ENCODE measurements around the gene ATP2B2. TPM values are rescaled to one million over a fixed set of nuclear protein-coding genes. Genes with fewer than 3 reads are reported as not detected.

The ATP2B2 gene
- polyA plus RNA-seq, 3 donors: not detected

- no peak overlapping the region for H3K9ac ChIP-seq (ENCODE audit: insufficient read depth, low read length, poor library complexity, severe bottlenecking)
- H4K20me1 ChIP-seq (ENCODE audit: insufficient read depth, low read length): no peaks in the 10 kb centered on the region
- Mint-ChIP-seq H3K27ac (peak overlapping the region in 1 of 7 donors; percentile 10), H3K4me1 (peaks cover 5% of the 10 kb centered on the region), H3K27me3 (ENCODE audit: low read depth in 3 of 3) (peaks cover 24 to 39% (median 32%) of the 10 kb centered on the region in 3 donors), H3K4me3 (no peak overlapping the region), H3K36me3 (no peaks in the 10 kb centered on the region), H3K9me3 (peaks cover 0 to 4% (median 0%) of the 10 kb centered on the region in 7 donors)
- DNase-seq: no peak
- H2AFZ ChIP-seq (ENCODE audit: insufficient read depth, low read depth, low read length, poor library complexity, severe bottlenecking): no peak overlapping the region
- H3K4me2 ChIP-seq (replicated peaks; ENCODE audit: extremely low read depth, low read length, poor library complexity, severe bottlenecking): no peak overlapping the region
- TF ChIP-seq CTCF (IDR thresholded peaks at IDR 0.05): no peak
- no peaks in the 10 kb centered on the region for H3K4me1 ChIP-seq (ENCODE audit: control insufficient read depth in 1 of 2, insufficient read depth in 2 of 2, low read length in 2 of 2)
- no peaks in the 10 kb centered on the region for H3K36me3 ChIP-seq (replicated peaks in 1 of 2; ENCODE audit: control insufficient read depth in 1 of 2, insufficient read depth in 2 of 2, low read length in 2 of 2)
- intact Hi-C loops (cut with micrococcal nuclease): no loop called here
- WGBS (ENCODE audit: insufficient coverage): 98% methylated on average over 8 of the region's 9 CpGs
- no peak overlapping the region for H3K4me3 ChIP-seq (replicated peaks in 1 of 3; ENCODE audit: low read depth in 2 of 3, low read length in 3 of 3)
- H3K79me2 ChIP-seq (ENCODE audit: insufficient read depth, low read length): no peaks in the 10 kb centered on the region
- peaks cover 5 to 30% of the 10 kb centered on the region in 2 donors for H3K27me3 ChIP-seq (ENCODE audit: control insufficient read depth in 2 of 2, insufficient read depth in 2 of 2, low read length in 2 of 2)
- no peaks in the 10 kb centered on the region for H3K9me3 ChIP-seq (replicated peaks in 1 of 2; ENCODE audit: control insufficient read depth in 1 of 2, insufficient read depth in 1 of 2, low read length in 2 of 2)
- H3K27ac ChIP-seq (ENCODE audit: low read depth in 1 of 2, low read length in 2 of 2): no peak overlapping the region
Measured at GRCh38 chr3:10507331-10507730, 1.9 kb upstream of the ATP2B2 start.

- no peak overlapping the region for H3K4me3 Mint-ChIP-seq
Measured at GRCh38 chr3:10506696-10507095, 1.3 kb upstream of the ATP2B2 start.

More at GRCh38 chr3:10506696-10507095, 1.3 kb upstream of the ATP2B2 start:
- H3K4me2 ChIP-seq (replicated peaks; ENCODE audit: extremely low read depth, low read length, poor library complexity, severe bottlenecking): no peak overlapping the region
- intact Hi-C loops (cut with micrococcal nuclease): no loop called here
- H3K4me1 ChIP-seq (ENCODE audit: control insufficient read depth in 1 of 2, insufficient read depth in 2 of 2, low read length in 2 of 2): no peaks in the 10 kb centered on the region
- Mint-ChIP-seq H3K9me3 (peaks cover 0 to 4% (median 0%) of the 10 kb centered on the region in 7 donors), H3K4me1 (peaks cover 5% of the 10 kb centered on the region), H3K27ac (no peak overlapping the region), H3K36me3 (no peaks in the 10 kb centered on the region), H3K27me3 (ENCODE audit: low read depth in 3 of 3) (peaks cover 24 to 39% (median 32%) of the 10 kb centered on the region in 3 donors)
- 93% methylated on average over 14 of the region's 14 CpGs for WGBS (ENCODE audit: insufficient coverage)
- no peaks in the 10 kb centered on the region for H3K79me2 ChIP-seq (ENCODE audit: insufficient read depth, low read length)
- no peaks in the 10 kb centered on the region for H4K20me1 ChIP-seq (ENCODE audit: insufficient read depth, low read length)
- H2AFZ ChIP-seq (ENCODE audit: insufficient read depth, low read depth, low read length, poor library complexity, severe bottlenecking): no peak overlapping the region
- H3K9ac ChIP-seq (ENCODE audit: insufficient read depth, low read length, poor library complexity, severe bottlenecking): no peak overlapping the region
- DNase-seq: no peak
- no peak for TF ChIP-seq CTCF (IDR thresholded peaks at IDR 0.05)
- H3K27ac ChIP-seq (ENCODE audit: low read depth in 1 of 2, low read length in 2 of 2): no peak overlapping the region
- H3K36me3 ChIP-seq (replicated peaks in 1 of 2; ENCODE audit: control insufficient read depth in 1 of 2, insufficient read depth in 2 of 2, low read length in 2 of 2): no peaks in the 10 kb centered on the region
- no peak overlapping the region for H3K4me3 ChIP-seq (replicated peaks in 1 of 3; ENCODE audit: low read depth in 2 of 3, low read length in 3 of 3)
- peaks cover 5 to 30% of the 10 kb centered on the region in 2 donors for H3K27me3 ChIP-seq (ENCODE audit: control insufficient read depth in 2 of 2, insufficient read depth in 2 of 2, low read length in 2 of 2)
- H3K9me3 ChIP-seq (replicated peaks in 1 of 2; ENCODE audit: control insufficient read depth in 1 of 2, insufficient read depth in 1 of 2, low read length in 2 of 2): no peaks in the 10 kb centered on the region
